H1 (cell line): ENCODE data around the gene CST7. TPM values are rescaled to one million over a fixed set of nuclear protein-coding genes. Genes with fewer than 3 reads are reported as not detected.

Source experiments
- CTCF ChIA-PET: fragments of 300-600 bp; sonication (Branson Sonifier 250); formaldehyde crosslinking; loops from one replicate; lab custom pipeline; 2021; ENCODE audit not compliant: partially characterized antibody; lab: Charles Lee
- POLR2A ChIA-PET: fragments of 300-600 bp; sonication (Branson Sonifier 250); formaldehyde crosslinking; loops from one replicate; lab custom pipeline; 2021; ENCODE audit warnings: inconsistent platforms; ENCODE audit not compliant: partially characterized antibody; lab: Charles Lee
- DNase-seq, 2 experiments: peaks; one replicate each; pipeline versions ENCODE4 v3.0.0 to v3.0.0-alpha.2; 2010 to 2022; ENCODE audit warnings: low spot score in 2 of 2, low read depth in 1 of 2, mixed read lengths in 1 of 2
- FAIRE-seq: peaks from 2 replicates; lab custom pipeline; 2011; peaks lifted over from hg19 to GRCh38; lab: Jason Lieb, UNC
- H2AFZ ChIP-seq: 2 replicates; pipeline ENCODE4 v1.8.1; 2012; ENCODE audit warnings: low read length, inconsistent platforms
- H2AK5ac ChIP-seq: 2 replicates; pipeline ENCODE4 v1.6.1; 2013; ENCODE audit warnings: low read depth, low read length
- H2BK120ac ChIP-seq: replicated peaks from 2 replicates; pipeline ENCODE3; 2013; ENCODE audit warnings: low read depth, low read length, inconsistent platforms
- H2BK12ac ChIP-seq: 2 replicates; pipeline ENCODE4 v1.6.1; 2013; ENCODE audit warnings: low read depth, low read length
- H2BK15ac ChIP-seq: 2 replicates; pipeline ENCODE4 v1.6.1; 2013; ENCODE audit warnings: low read length
- H2BK20ac ChIP-seq: 2 replicates; pipeline ENCODE4 v1.6.1; 2013; ENCODE audit warnings: low read length
- H2BK5ac ChIP-seq: 2 replicates; pipeline ENCODE4 v1.6.1; 2013; ENCODE audit warnings: low read depth, low read length
- H3K14ac ChIP-seq: 2 replicates; pipeline ENCODE4 v1.6.1; 2013; ENCODE audit warnings: inconsistent platforms; ENCODE audit not compliant: insufficient read length
- H3K18ac ChIP-seq: 2 replicates; pipeline ENCODE4 v1.6.1; 2013; ENCODE audit warnings: low read length; ENCODE audit errors: extremely low read depth
- H3K23ac ChIP-seq: 2 replicates; pipeline ENCODE4 v1.6.1; 2013; ENCODE audit warnings: inconsistent platforms; ENCODE audit not compliant: insufficient read length
- H3K23me2 ChIP-seq: 2 replicates; pipeline ENCODE4 v1.6.1; 2013; ENCODE audit warnings: low read depth, low read length
- H3K27ac ChIP-seq: 2 replicates; pipeline ENCODE4 v1.6.1; 2011; ENCODE audit warnings: low read depth, low read length, inconsistent platforms
- H3K27me3 ChIP-seq, 4 experiments: replicated peaks in 1 of 4; 1 replicate in 1 of 4; 2 replicates in 3 of 4; pipeline versions ENCODE4 v1.6.1 to v1.8.1; 2011 to 2013; ENCODE audit warnings: low read length in 3 of 4, mild to moderate bottlenecking in 3 of 4, inconsistent platforms in 2 of 4, mixed read lengths in 2 of 4, moderate library complexity in 1 of 4; ENCODE audit not compliant: control insufficient read depth in 3 of 4, insufficient read depth in 3 of 4; ENCODE audit errors: extremely low read depth in 1 of 4
- H3K36me3 ChIP-seq, 4 experiments: 2 replicates each; pipeline versions ENCODE4 v1.6.1 to v1.8.1; 2011 to 2013; ENCODE audit warnings: mild to moderate bottlenecking in 4 of 4, low read length in 3 of 4, moderate library complexity in 2 of 4, control low read depth in 1 of 4, inconsistent platforms in 1 of 4; ENCODE audit not compliant: insufficient read depth in 4 of 4, control insufficient read depth in 2 of 4
- H3K4ac ChIP-seq: replicated peaks from 2 replicates; pipeline ENCODE3; 2013; ENCODE audit warnings: low read length, low read depth, mixed read lengths, inconsistent platforms; ENCODE audit not compliant: insufficient read length
- H3K4me1 ChIP-seq, 4 experiments: replicated peaks in 1 of 4; 1 replicate in 1 of 4; 2 replicates in 3 of 4; pipeline versions ENCODE4 v1.6.1 to v1.8.1; 2011 to 2013; ENCODE audit warnings: low read length in 3 of 4, inconsistent platforms in 2 of 4, mixed read lengths in 1 of 4; ENCODE audit not compliant: insufficient read depth in 4 of 4, control insufficient read depth in 3 of 4
- H3K4me2 ChIP-seq, 2 experiments: 2 replicates each; pipeline versions ENCODE4 v1.6.1 to v1.8.1; 2011 to 2013; ENCODE audit warnings: low read depth in 2 of 2, low read length in 2 of 2, control low read depth in 1 of 2, inconsistent platforms in 1 of 2, mild to moderate bottlenecking in 1 of 2; ENCODE audit not compliant: insufficient read depth in 1 of 2
- H3K4me3 ChIP-seq, 4 experiments: fragments of 200-600, 300-600 bp in 1 of 4; sonication (generic), shearing (Covaris generic), sonication (Bioruptor Twin) in 1 of 4; 2 replicates each; pipeline versions ENCODE4 v1.5.1 to v1.8.1; 2011 to 2016; ENCODE audit warnings: low read length in 4 of 4, low read depth in 3 of 4, control low read depth in 2 of 4, inconsistent platforms in 2 of 4, mild to moderate bottlenecking in 2 of 4, mixed read lengths in 1 of 4, moderate library complexity in 1 of 4; ENCODE audit not compliant: insufficient read depth in 2 of 4; ENCODE audit errors: extremely low read depth in 1 of 4
- H3K56ac ChIP-seq: replicated peaks from 2 replicates; pipeline ENCODE3; 2013; ENCODE audit warnings: low read depth, mild to moderate bottlenecking, mixed read lengths, low read length, inconsistent platforms; ENCODE audit not compliant: insufficient read length
- H3K79me1 ChIP-seq: 2 replicates; pipeline ENCODE4 v1.6.1; 2013; ENCODE audit warnings: low read depth, low read length, control low read depth
- H3K79me2 ChIP-seq, 2 experiments: 2 replicates each; pipeline versions ENCODE4 v1.6.1 to v1.8.1; 2012 to 2013; ENCODE audit warnings: low read length in 2 of 2, mild to moderate bottlenecking in 2 of 2, inconsistent platforms in 1 of 2; ENCODE audit not compliant: insufficient read depth in 2 of 2, control insufficient read depth in 1 of 2
- H3K9ac ChIP-seq, 4 experiments: replicated peaks in 1 of 4; 1 replicate in 1 of 4; 2 replicates in 3 of 4; pipeline versions ENCODE4 v1.6.1 to v1.8.1; 2011 to 2013; ENCODE audit warnings: low read depth in 3 of 4, low read length in 3 of 4, control low read depth in 2 of 4, mild to moderate bottlenecking in 2 of 4, moderate library complexity in 2 of 4, inconsistent platforms in 1 of 4; ENCODE audit errors: extremely low read depth in 1 of 4
- H3K9me3 ChIP-seq, 2 experiments: 2 replicates each; pipeline versions ENCODE4 v1.6.1 to v1.8.1; 2012 to 2013; ENCODE audit warnings: mild to moderate bottlenecking in 2 of 2, moderate library complexity in 2 of 2, control low read depth in 1 of 2, inconsistent platforms in 1 of 2, low read depth in 1 of 2, low read length in 1 of 2, mixed read lengths in 1 of 2; ENCODE audit not compliant: insufficient read depth in 2 of 2
- H4K20me1 ChIP-seq, 2 experiments: replicated peaks in 1 of 2; 2 replicates each; pipeline versions ENCODE3 to v1.8.1; 2011 to 2013; ENCODE audit warnings: inconsistent platforms in 2 of 2, low read length in 2 of 2, mild to moderate bottlenecking in 1 of 2; ENCODE audit not compliant: insufficient read depth in 2 of 2, control insufficient read depth in 1 of 2
- H4K5ac ChIP-seq: 2 replicates; pipeline ENCODE4 v1.6.1; 2013; ENCODE audit warnings: low read length, low read depth, mixed read lengths, inconsistent platforms; ENCODE audit not compliant: insufficient read length
- H4K8ac ChIP-seq: 2 replicates; pipeline ENCODE4 v1.8.0; 2013; ENCODE audit warnings: mild to moderate bottlenecking, moderate library complexity, low read length, inconsistent platforms; ENCODE audit not compliant: insufficient read depth; ENCODE audit errors: extremely low read depth
- H4K91ac ChIP-seq: replicated peaks from 2 replicates; pipeline ENCODE3; 2013; ENCODE audit warnings: low read length, mixed read lengths, inconsistent platforms; ENCODE audit not compliant: insufficient read length
- CBX5 ChIP-seq: fragments of 300-800, 300-1000 bp; sonication (generic); IDR thresholded peaks from 2 replicates; pipeline ENCODE4 v1.7.1; 2016; ENCODE audit warnings: antibody characterized with exemption, low read length, low read depth
- TAF7 ChIP-seq: optimal IDR thresholded peaks from 2 replicates; pipeline ENCODE3; 2011; ENCODE audit warnings: low read depth, mild to moderate bottlenecking, inconsistent platforms, low read length, moderate library complexity, borderline replicate concordance
- WGBS, 2 experiments: shearing (Covaris generic) in 1 of 2; methylation state at CpG; one replicate each; pipeline versions ENCODE4 v1.1.6 to v1.1.7; 2013 to 2015; ENCODE audit warnings: low lambda C conversion rate in 2 of 2, mixed read lengths in 2 of 2, inconsistent platforms in 1 of 2, low coverage in 1 of 2, missing lambda C conversion rate in 1 of 2; ENCODE audit not compliant: insufficient replicate concordance in 2 of 2, insufficient coverage in 1 of 2, insufficient read length in 1 of 2; ENCODE audit errors: extremely low coverage in 1 of 2, missing lambda C conversion rate in 1 of 2; 5-methylcytosine and 5-hydroxymethylcytosine counted together
- polyA plus RNA-seq, 7 experiments: library from polyadenylated mRNA; depleted of rRNA in 3 of 7; stranded (reverse) in 5 of 7; unstranded in 2 of 7; fragments of >200 nt in 5 of 7; fragments of 200-250 nt in 2 of 7; gene quantifications; 1 replicate in 5 of 7; 2 replicates in 1 of 7; 4 replicates in 1 of 7; pipeline versions ENCODE4 v1.2.1 to v1.2.3, GENCODE V29; 2011 to 2013; ENCODE audit warnings: missing spikeins in 2 of 7, mixed read lengths in 2 of 7
- total RNA-seq: library from RNA; stranded (reverse); fragmentation: NEBNext Ultra II Directional; extraction: Animal tissue kit (Norgen Biotek cat#: 25700); gene quantifications from 2 replicates; pipeline ENCODE4 v1.2.1, GENCODE V29; 2021

The CST7 gene
- total and polyA plus RNA-seq, 2 of the 8 experiments (the other 6 are each of a cell fraction or from before 2014, with no cell fraction given), result not detected

- Histone ChIP-seq H3K79me2 (no peaks in the 10 kb centered on the region), H3K4me3 (no peak overlapping the region), H3K9ac (no peak overlapping the region), H4K91ac (no peak overlapping the region), H3K4ac (no peak overlapping the region), H3K9me3 (no peaks in the 10 kb centered on the region), H3K36me3 (peaks cover 0 to 20% (median 9%) of the 10 kb centered on the region in 4 experiments; a peak in 5 of 8 replicates), H3K4me1 (no peaks in the 10 kb centered on the region), H2BK120ac (no peak overlapping the region), H3K4me2 (no peak overlapping the region), H3K56ac (no peak overlapping the region), H3K23ac (no peak overlapping the region), H3K23me2 (no peaks in the 10 kb centered on the region), H3K27ac (no peak overlapping the region), H3K14ac (no peak overlapping the region), H3K79me1 (no peaks in the 10 kb centered on the region), H2BK15ac (no peak overlapping the region), H2BK20ac (no peak overlapping the region), H2BK5ac (no peak overlapping the region; the same call in 1 of the 2 replicates), H4K8ac (no peak overlapping the region), H3K18ac (no peak overlapping the region), H3K27me3 (no peaks in the 10 kb centered on the region), H4K5ac (no peak overlapping the region), H2AK5ac (no peak overlapping the region), H2AFZ (no peak overlapping the region), H4K20me1 (peaks cover 3 to 9% of the 10 kb centered on the region in 2 experiments), H2BK12ac (no peak overlapping the region)
- DNase-seq (no peak), FAIRE-seq (no peak)
- 92% methylated on average over 18 of the region's 21 CpGs; no CpG with 5 or more reads in 1 of the 2 experiments for WGBS, 2 experiments
- TF ChIP-seq CBX5 (no peak), TAF7 (no peak)
- ChIA-PET POLR2A (no interaction called here), CTCF (interaction anchor here (0.6 to 1.9 kb wide), 5 partner anchors 12 to 877 kb away, joined by 3 to 5 read pairs (median 3); no protein-coding TSS in a partner anchor)
Observed at GRCh38 chr20:24963672-24964505, 14.8 kb downstream of the CST7 start.
